Measurements from ENCODE around the gene DLGAP4. TPM values are rescaled to one million over a fixed set of nuclear protein-coding genes. Genes with fewer than 3 reads are reported as not detected.

DLGAP4 gene
- total and polyA plus RNA-seq, 10 of the 15 experiments (the other 5 are each of a cell fraction or from before 2014, with no cell fraction given) = 0.42 to 43.3 (median 19.0) TPM

- Histone ChIP-seq H3K27me3 (replicated peaks in 1 of 2; ENCODE audit: control insufficient read depth in 2 of 2, insufficient read depth in 2 of 2, low read length in 1 of 2) (peaks cover 0 to 2% of the 10 kb centered on the region in 2 experiments; a peak in 2 of 4 replicates), H4K20me1 (ENCODE audit: control insufficient read depth, insufficient read depth) (no peaks in the 10 kb centered on the region), H3K9ac (ENCODE audit: control insufficient read depth, insufficient read depth, low read length) (no peak overlapping the region), H3K9me3 (replicated peaks; ENCODE audit: control insufficient read depth, insufficient read depth, low read length) (no peaks in the 10 kb centered on the region), H3K4me2 (ENCODE audit: control insufficient read depth, insufficient read depth) (no peak overlapping the region), H3K4me1 (ENCODE audit: control insufficient read depth, insufficient read depth, low read length) (no peaks in the 10 kb centered on the region), H3K4me3 (no peak overlapping the region), H3K27ac (ENCODE audit: control insufficient read depth, insufficient read depth) (no peak overlapping the region), H3K79me2 (ENCODE audit: control insufficient read depth, insufficient read depth, low read length) (no peaks in the 10 kb centered on the region), H3K36me3 (ENCODE audit: control insufficient read depth in 2 of 2, insufficient read depth in 2 of 2, low read length in 1 of 2) (peaks cover 0 to 6% of the 10 kb centered on the region in 2 experiments; a peak in 3 of 4 replicates), H2AFZ (ENCODE audit: control insufficient read depth, low read depth, low read length) (no peak overlapping the region)
- 71% methylated on average over 12 of the region's 12 CpGs for WGBS (ENCODE audit: insufficient coverage, insufficient replicate concordance, low lambda C conversion rate, missing lambda C conversion rate)
- ATAC-seq (no peak), FAIRE-seq (no peak), DNase-seq (ENCODE audit: low read depth, low spot score) (no peak)
- intact Hi-C loops (cut with micrococcal nuclease; ENCODE audit: unreplicated experiment) = no loop called here
- TF ChIP-seq FOXM1 (IDR thresholded peaks at IDR 0.05; ENCODE audit: low read depth, low read length) (no peak), E2F4 (IDR thresholded peaks at IDR 0.05; ENCODE audit: low read depth, low read length) (no peak), E2F8 (IDR thresholded peaks at IDR 0.05; ENCODE audit: low read depth, partially characterized antibody) (no peak), MTA3 (IDR thresholded peaks at IDR 0.05; ENCODE audit: borderline replicate concordance, low read length) (no peak), RFX5 (IDR thresholded peaks at IDR 0.05; ENCODE audit: low read depth, low read length) (no peak), MEF2A (IDR thresholded peaks at IDR 0.05; ENCODE audit: insufficient read depth, low read depth, low read length) (no peak), BMI1 (IDR thresholded peaks at IDR 0.05; ENCODE audit: borderline replicate concordance) (no peak), NR2C1 (IDR thresholded peaks at IDR 0.05) (no peak)
- CTCF ChIA-PET = interaction anchor here (0.9 kb wide), 1 partner anchor 12 kb away, joined by 3 read pairs; no protein-coding TSS in a partner anchor
- POLR2A ChIA-PET = no interaction called here
- in situ Hi-C loops (cut with MboI) = no loop called here
- RAD21 ChIA-PET (ENCODE audit: unreplicated experiment) = no interaction called here
- no TSS peak for BruUV-seq (replicated peaks)
- SMC1A ChIA-PET (ENCODE audit: uncharacterized antibody, unreplicated experiment) = no interaction called here
These were observed 44.6 kb upstream of the DLGAP4 start for GRCh38 chr20:36261389-36262105.

All from GM12878 (cell line).